Activated effector memory CD4-positive, alpha-beta T cell treated with Interleukin-2 at 50 U/mL for 16 hours (primary cell): Measurements from ENCODE around the gene ANKRD31.
"Not testable (repeated sequence)": the region's sequence is repeated elsewhere in the genome, so short reads cannot be mapped to it uniquely, and the experiment has no call there.

Experiments
- DNase-seq: peaks from one replicate; pipeline ENCODE4 v3.0.0-alpha.2; 2020

ANKRD31 gene, protein sequence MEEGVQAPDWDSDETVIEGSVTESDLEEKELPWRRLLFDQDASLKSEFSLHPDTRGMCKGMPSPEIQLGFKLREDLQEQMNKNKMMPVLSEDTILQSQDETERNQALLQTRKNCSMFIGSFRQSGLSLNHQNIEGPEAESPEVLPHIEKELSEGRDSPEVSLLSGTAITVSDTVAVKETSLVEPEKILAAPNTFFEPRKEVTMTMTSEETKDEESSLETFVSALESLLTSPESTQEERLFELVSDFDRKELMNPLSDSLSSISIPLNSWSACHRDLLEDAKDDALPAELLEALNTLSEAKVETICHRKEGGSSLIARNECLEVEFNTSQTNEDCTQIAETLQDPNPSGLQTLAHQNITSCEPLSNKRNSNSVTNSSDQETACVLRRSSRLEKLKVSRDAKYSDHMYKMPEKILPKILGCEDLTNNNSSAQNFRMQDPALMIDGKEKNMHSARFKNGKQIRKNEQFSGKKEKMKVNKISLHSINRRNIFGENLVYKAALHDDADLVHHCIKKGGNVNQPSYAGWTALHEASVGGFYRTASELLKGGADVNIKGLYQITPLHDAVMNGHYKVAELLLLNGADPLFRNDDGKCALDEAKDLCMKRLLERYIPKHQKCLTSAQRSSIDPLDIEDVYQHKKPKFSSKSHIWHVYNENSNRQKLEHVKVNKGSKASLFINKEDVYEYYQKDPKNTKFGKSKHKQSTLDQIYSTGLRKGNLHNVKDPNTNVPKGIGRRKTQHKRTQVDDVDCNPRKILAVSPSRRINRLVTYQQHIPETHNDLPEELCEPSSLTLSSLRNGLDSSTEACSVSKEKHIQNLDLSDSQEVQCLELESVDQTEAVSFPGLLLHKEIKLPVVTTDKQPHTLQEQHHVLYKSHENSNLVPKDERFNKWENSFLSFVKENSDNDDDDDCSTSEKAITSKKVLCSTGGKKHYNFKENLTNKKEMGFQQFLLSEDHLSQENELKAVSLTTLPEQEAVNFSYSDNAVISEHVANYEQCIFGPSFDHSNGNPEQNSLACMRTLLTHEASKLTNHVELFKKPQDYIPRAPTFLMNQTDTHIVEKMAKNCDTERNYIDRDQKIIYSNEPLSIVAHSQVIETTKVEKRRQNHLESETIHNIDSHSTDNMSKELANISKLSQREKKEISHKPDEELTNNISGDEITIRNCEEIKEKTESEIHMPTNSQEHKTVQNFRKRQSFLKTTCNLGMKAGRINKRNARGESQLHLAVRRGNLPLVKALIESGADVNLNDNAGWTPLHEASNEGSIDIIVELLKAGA (N-terminal part only)

DNA sequence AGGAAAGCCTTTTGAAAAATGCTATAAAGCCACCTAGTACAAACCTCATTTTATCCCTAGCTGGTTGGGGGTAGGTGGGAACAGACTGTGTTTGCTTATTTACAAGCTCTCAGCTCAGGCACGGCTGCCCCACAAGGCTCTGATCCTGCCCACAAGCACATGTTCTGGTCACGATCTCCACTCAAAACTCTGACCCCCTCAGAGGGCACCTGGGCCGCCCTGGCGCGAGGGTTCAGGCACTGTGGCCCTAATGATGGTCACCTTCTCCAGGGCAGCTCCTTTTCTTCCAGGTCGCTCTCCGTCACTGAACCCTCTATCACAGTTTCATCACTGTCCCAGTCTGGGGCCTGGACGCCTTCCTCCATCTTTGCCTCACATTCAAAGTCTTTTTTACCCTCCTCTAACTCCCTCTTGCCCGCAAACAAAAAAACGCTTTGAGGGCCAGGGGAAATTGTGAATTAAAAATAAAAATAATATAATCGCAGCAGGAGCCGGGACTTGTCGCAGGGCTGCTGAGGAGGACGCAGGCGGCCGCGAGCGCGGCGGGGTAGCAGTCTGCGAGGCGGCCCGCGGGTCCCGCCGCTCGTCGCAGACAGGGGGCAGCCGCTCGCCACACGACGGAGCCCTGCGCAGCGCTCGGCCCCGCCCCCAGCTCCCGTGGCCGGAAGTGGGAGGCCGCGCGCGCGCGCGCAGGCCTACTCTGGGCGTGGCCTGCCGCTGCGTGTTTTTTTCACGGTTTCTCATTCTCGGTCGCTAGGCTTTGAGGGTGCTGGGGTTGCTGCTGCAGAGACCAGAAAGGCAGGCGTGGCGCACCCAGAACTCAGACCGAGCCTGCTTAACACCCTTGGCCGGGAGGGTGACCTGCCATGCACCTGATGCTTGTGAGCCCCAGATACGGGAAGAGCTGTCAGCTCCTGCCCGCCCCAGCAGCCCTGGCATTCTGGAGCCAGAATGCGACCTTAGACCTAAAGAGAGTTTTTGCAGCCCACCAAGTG is at the start of gene ANKRD31:
TSS of gene ANKRD31 (minus strand) at position 557 of the 995 bp plus-strand sequence. CDS start at position 365, 192 bp downstream.
- peak; percentile 89 for DNase-seq

DNA sequence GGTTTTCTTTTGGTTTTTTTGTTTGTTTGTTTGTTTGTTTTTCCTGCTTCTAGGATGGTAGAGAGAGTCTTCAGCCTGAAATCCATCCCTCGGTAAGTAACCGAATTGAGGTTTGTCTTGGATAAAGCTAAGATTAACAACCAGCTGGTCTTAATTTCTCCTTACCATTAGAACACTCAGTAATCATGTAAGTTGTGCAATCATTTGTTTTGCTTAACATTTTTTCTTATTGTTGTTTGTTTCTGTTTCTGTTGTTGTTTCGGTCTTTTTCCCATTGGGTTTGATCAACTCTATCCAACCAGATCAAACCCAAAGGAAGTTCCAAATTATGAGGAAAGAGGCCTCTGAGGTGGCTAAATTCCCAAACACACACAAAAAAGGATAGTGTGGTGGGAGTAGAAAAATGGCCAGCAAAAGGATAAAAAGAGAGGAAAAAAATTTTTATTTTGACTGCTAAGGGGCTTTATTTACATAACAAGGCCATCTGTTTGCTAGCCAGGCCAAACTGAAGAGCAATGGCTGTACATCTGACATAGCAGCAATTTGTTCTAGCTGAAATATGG is 49.6 kb upstream of the ANKRD31 start:
- DNase-seq, result no peak

DNA sequence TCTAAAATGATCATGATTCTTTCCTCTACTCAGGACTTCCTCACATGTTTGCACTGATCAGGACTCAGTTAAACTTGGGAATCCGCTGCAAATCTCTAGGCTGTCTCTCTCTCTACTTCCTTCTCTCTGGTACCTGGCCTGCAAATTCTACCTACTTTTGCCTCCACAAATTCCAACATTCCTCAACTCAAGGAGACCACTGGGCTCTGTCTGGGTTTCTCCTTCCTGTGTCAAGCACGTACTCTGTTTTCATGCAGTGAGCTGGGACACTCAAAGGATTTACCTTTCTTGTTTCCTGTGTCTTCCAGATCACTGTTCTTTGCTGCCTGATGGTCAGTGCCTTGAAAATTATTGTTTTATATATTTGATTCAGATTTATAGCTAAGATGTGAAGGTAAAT is 45.9 kb upstream of the ANKRD31 start:
- DNase-seq, result no peak

DNA sequence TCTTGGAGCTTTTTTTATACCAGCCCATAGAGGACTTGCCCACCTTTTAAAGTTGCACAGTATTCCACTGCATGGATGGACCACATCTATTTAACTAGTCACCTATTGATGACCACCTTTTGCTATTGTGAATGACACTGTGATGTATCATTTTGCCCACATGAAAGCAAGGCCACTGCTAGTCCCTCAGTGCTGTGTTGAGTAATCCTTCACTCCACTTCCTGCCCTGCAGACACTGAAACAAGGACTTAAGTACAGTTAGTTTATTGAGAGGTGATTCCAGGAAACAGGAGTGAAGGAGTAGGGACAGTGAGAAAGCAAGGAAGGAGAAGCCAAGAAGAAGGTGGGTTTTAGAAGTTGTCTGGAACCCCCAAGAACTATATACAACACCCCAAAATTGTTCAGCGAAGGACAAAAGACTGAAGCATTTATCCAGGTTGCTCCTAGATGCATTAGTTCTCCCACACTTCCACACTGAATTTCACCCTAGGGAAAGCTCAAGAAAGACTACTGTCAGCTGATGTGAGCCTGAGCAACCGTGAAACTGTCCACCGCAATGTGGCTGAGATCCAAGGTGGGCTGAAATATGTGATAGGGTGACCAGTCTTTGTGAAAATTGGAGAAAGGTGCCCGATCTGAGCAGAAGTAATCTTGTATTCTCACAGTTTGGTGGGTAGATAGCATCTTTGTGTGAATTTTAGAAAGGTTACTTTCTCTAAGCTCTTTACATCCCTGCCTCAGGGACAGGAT is 45.2 kb upstream of the ANKRD31 start:
- no peak for DNase-seq

DNA sequence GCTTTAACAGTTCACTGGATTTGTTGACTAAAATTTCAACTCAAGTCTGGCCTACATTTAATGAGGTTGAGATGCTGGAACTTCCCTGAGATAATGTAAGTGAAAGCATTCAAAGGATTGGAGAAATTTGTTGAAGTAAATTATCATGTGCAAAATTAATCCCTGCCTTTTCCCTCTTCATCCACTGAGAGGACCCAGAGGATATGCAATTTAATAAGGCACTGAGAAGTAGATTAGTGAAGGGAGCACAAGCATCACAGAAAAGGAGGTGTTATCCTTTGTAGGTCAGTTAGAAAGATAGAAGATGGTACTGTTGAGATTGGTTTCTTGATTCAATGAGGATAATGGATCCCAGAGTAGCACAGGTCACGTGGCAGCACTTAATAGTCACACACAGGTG is 42.6 kb upstream of the ANKRD31 start:
- no peak for DNase-seq

DNA sequence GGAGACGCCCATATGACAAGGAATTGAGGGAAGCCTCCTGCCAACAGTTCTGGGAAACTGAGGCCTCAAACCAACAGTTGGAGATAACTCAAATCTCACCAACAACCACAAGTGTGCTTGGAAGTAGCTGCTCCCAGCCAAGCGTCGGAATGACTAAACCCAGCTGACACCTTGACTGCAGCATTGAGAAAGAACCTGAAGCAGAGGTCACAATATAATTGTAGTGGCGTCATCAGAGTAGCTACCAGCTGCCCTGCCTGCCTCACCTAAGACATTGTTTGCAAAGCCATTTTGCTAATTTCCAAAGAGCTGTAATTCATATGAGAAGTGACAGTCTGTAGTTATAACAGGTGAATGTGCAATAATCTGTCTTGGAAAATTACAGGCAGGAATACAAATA is 40.8 kb upstream of the ANKRD31 start:
- DNase-seq, result no peak

DNA sequence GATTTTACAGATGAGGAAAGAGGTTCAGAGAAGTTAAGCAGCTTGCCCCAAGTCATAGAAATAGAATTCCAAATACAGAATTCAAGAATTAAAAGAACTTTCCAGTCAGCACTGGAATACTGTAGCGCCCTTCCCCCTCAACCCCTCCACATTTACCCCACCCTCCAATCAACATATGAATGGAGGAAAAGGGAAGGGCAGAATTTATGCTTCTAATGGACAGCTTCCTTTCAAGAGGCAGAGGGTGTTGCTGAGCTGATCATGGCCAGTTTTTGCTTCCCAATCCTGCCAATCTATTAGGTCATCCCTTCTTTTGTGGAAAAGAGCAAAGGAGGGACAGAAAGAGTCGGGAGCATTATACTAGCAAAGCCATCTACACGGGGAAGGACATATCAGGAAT is 39.1 kb upstream of the ANKRD31 start:
- DNase-seq, result no peak

DNA sequence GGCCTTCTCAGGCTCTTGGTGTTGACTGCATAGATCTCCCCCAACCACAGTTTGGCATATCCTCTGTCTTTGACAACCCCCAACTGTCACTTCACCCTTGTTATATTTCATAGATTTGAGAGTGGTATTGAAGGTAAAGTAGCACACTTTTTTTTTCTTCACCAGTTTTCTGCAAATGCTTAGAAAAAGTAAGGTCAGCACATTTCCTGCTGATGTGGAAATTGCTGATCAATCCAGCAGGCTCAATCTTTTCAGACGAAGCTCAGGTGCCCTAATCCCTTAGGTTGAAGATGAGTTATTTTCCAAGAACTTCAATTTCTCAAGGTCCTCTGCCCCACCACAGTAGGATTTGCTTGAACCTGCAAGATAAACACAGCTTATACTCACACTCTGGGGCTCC is 38.5 kb upstream of the ANKRD31 start:
- DNase-seq, result no peak

DNA sequence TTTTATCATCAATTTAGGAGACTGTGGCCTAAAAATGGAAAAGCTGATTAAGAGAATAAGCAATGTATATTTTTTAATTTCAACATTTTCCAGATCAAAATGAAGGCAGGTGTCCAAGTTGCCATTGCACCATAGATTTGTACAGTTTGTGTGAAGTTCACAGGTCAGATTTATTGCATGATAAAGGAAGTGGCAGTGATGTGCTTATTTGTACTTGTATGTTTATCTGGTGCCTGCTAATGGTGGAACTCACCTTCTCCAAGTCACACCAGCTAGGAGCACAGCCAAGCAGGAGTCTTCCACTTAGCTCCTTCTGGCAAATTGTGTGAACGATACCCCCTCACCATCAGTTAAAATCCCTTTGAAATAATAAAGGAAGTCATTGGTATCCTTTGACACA is 37.8 kb upstream of the ANKRD31 start:
- DNase-seq, result no peak

DNA sequence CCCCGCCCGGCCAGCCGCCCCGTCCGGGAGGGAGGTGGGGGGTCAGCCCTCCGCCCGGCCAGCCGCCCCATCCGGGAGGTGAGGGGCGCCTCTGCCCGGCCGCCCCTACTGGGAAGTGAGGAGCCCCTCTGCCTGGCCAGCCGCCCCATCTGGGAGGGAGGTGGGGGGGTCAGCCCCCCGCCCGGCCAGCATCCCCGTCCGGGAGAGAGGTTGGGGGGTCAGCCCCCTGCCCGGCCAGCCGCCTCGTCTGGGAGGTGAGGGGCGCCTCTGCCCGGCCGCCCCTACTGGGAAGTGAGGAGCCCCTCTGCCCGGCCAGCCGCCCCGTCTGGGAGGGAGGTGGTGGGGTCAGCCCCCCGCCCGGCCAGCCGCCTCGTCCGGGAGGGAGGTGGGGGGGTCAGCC is 33.9 kb upstream of the ANKRD31 start:
- DNase-seq, result not testable (repeated sequence)

DNA sequence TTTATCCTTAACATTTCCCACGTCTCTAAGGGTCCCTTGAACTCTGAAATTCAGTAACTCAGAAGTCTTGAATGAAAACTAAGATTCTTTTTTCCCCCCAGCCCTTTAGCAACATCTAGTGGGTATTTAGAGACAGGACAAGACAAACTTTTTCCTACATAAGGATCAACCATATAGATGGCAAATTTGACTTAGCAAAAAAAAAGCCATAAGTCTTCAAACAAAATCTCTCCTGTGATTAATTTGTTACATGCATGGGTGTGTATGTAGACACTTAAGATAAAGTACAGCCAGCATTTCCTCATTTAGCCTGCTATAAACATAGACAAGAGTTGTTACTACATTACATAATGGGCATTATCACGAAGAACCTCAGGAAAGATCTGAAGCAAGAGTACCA is 29.1 kb upstream of the ANKRD31 start:
- DNase-seq, result no peak

DNA sequence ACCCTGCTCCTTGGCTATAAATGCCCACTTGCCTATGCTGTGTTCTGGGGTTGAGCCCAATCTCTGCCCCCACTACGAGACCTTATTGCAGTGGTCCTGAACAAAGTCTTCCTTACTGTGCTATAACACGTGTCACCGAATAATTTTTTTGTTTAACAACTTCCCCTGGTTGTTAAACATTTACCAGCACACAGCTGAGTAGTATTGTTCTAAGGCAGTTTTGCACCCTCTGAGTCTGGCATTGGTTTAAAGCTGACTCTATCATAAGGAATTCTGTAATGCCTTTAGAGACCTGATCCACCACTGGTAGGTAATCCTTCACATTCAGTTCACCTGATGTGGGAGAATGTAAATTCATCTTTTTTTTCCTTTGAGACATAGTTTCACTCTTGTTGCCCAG is 25.6 kb upstream of the ANKRD31 start:
- DNase-seq, result no peak

DNA sequence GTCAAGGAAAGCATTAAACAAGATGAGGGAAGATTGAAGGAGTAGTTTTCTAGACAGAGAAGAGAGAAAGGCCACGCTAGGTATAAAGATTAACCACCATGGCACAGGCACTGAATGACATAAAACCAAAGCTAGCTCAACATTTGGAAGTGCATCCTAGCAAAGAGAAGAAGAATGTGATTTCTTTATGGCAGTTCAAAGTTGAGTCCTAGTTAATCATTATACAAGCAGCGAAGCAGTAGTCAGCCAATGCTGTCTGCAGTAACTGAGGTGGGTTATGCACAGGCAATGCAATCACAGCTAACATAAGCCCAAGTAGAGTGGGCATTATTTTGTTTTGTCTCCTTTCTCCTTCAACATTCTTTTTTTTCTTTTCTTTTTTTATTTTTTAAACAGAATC is 24.0 kb upstream of the ANKRD31 start:
- no peak for DNase-seq

DNA sequence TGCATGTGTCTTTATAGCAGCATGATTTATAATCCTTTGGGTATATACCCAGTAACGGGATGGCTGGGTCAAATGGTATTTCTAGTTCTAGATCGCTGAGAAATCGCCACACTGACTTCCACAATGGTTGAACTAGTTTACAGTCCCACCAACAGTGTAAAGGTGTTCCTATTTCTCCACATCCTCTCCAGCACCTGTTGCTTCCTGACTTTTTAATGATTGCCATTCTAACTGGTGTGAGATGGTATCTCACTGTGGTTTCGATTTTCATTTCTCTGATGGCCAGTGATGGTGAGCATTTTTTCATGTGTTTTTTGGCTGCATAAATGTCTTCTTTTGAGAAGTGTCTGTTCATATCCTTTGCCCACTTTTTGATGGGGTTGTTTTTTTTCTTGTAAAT is 13.8 kb upstream of the ANKRD31 start:
- DNase-seq, result not testable (repeated sequence)

DNA sequence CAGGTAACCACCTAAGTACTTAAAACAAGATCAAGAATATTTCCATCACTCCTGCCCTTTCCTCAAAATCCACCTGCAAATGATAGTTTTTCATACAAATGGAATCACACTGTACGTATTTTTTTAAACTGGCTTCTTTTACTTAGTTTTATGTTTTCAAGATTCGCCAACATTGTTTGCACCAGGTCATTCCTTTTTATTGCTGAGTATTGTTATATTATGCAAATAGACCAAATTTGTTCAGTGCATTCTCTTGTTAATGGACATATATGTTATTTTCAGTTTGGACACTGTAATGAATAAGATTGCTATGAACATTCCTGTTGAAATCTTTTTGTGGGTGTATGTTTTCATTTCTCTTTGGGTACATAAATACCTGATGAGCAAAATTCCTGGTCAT is 8.3 kb upstream of the ANKRD31 start:
- no peak for DNase-seq

DNA sequence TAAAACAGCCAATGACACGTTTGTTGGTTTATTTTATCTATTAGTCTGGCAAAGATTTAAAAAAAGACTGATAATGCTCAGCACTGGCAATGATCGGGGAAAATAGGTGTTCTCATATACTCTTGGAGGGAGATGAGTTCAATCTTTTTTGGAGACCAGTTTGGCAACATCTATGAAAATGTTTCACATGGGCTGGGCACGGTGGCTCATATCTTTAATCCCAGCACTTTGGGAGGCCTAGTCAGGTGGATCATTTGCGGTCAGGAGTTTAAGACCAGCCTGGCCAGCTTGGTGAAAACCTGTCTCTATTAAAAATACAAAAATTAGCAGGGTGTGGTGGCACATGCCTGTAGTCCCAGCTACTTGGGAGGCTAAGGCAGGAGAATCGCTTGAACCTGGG is 6.8 kb upstream of the ANKRD31 start:
- DNase-seq, result no peak

DNA sequence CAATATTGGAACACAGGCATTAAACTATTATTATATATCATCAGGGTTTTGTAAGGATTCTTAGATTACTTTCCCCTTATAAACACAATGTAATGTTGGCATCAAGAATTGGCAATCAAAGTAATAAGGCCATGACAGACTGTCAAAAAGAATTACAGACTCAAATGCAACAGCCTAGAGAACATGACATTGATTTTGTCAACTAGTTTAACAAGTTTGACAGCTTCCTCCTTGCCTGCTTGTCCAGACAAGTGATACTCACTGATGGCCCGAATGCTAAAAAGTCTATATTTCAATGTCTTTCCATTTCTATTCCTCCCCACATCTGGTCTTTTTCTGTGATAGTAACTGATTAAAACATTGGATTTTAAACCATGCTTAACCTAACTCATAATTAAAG is 6.4 kb upstream of the ANKRD31 start:
- DNase-seq, result no peak

DNA sequence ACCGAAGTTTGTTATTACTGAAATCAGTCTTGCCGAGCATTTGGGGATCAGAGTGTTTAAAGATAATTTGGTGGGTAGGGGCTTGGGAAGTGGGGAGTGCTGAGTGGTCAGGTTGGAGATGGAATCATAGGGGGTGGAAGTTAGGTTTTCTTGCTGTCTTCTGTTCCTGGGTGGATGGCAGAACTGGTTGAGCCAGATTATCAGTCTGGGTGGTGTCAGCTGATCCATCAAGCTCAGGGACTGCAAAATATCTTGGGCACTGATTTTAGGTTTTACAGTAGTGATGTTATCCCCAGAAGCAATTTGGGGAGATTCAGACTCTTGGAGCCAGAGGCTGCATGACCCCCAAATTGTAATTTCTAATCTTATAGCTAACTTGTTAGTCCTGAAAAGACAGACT is 5.4 kb upstream of the ANKRD31 start:
- DNase-seq, result no peak

DNA sequence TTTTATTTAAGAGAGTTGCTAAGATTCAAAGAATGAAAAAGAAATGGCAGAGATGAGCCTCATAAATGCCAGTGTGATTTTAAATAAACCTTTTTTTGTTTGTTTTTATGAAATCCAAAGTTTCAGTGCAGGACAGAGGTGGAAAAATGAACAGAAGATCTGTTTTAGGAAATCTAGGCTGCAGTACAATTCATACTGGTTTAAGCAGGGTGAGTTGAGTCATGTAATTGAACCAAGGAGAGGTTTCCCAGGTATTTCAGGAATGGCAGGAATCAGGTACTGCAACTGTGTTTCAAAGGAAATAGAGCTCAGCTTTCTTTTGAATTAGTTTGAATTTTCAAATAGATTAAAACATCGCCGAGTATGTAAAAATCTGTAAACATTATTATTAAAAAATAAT is 3.0 kb upstream of the ANKRD31 start:
- DNase-seq, result no peak

DNA sequence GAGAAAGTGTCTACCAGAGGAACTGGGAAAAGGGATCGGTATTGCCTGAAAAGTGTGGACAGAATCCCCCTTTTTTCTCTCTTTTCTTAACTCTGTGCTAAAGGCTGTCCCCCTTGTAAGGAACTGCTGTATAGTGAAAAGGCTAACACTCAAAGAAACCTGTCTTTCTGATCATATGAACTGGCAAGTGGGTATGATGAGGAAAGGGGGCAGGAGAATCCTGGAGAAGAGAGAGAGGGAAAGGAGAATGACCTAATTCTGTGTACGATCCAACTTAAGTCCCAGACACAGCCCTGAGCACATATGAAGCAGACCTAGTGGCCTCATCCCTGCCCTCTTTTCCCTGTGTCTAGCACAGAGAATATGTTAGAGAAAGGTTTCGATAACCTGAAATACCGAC is 967 bp downstream of the ANKRD31 start:
- DNase-seq, result no peak

DNA sequence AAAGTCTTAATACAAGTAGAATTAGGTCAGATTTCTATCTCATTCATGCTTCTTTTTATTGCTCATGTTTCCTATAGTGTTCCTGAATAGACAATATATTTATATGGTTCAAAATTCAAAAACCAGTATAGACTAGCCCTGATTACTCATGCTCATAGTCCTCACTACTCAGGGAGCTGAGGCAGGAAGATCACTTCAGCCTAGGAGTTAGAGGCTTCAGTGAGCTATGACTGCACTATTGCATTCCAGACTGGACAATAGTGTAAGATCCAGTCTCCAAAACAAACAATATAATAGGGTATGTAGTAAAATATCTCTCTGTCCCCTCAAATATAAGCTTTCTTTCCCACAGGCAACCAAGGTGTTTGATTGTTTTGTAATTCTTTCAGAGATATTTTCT is 2.4 kb downstream of the ANKRD31 start:
- DNase-seq, result no peak
